Right lobe of liver (tissue), 4 donors: ENCODE data around the gene TCFL5.

Experiments
- POLR2A ChIP-seq: fragments of 450-650 bp; IDR thresholded peaks from one replicate; pipeline ENCODE4 v1.6.1; 2017; ENCODE audit warnings: antibody characterized with exemption, mild to moderate bottlenecking
- TF ChIP-seq, protein P1 (sequence below), 4 donors: fragments of 200-600 bp in 3 of 4; fragments of 450-650 bp in 1 of 4; IDR thresholded peaks; one replicate each; pipeline versions ENCODE4 v1.5.1 to v1.8.0; 2016 to 2022; ENCODE audit warnings: antibody characterized with exemption in 4 of 4, mild to moderate bottlenecking in 2 of 4
- donor health status: DM: no; HTN: no; CAD: no.
- donor health status: DM: no; HTN: no; CAD: no.
- donor health status: DM: no; HTN: yes; CAD: no.

DNA sequence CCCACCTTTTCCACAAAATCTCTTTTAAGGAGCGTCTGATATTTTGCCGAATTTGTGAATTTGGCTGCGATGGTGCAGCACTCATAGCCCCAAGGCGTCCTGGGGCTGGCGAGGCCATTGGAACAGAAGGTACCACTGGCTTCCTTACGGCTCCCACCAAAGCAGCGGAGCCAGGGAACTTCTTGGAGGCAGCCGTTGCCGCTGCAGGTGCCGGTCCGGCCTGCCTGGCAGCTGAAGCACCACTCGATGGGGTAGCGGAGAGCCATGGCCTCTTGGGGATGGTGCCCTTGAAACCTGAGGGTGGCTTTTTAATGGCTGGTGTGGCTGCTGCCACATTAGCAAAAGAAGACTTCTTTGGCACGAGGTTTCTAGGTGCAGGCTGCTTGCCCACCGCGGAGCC lies 34.9 kb upstream of the TCFL5 start:
- TF ChIP-seq, protein P1, sequence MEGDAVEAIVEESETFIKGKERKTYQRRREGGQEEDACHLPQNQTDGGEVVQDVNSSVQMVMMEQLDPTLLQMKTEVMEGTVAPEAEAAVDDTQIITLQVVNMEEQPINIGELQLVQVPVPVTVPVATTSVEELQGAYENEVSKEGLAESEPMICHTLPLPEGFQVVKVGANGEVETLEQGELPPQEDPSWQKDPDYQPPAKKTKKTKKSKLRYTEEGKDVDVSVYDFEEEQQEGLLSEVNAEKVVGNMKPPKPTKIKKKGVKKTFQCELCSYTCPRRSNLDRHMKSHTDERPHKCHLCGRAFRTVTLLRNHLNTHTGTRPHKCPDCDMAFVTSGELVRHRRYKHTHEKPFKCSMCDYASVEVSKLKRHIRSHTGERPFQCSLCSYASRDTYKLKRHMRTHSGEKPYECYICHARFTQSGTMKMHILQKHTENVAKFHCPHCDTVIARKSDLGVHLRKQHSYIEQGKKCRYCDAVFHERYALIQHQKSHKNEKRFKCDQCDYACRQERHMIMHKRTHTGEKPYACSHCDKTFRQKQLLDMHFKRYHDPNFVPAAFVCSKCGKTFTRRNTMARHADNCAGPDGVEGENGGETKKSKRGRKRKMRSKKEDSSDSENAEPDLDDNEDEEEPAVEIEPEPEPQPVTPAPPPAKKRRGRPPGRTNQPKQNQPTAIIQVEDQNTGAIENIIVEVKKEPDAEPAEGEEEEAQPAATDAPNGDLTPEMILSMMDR (IDR thresholded peaks at IDR 0.05), result no peak
- no peak for TF ChIP-seq POLR2A
